LNCaP clone FGC (cell line): ENCODE results near the gene XRCC1.

ENCODE experiments used
- DNase-seq: peaks from one replicate; pipeline ENCODE4 v3.0.0-alpha.2; 2011; ENCODE audit warnings: low read depth
- H3K4me3 ChIP-seq: 2 replicates; pipeline ENCODE4 v1.5.1; 2011; ENCODE audit warnings: mild to moderate bottlenecking, low read depth, low read length, control low read depth
- CTCF ChIP-seq: IDR thresholded peaks from 2 replicates; pipeline ENCODE4 v1.5.1; 2012; ENCODE audit warnings: mild to moderate bottlenecking; ENCODE audit not compliant: control insufficient read depth, insufficient read depth; ENCODE audit errors: extremely low read depth

Gene XRCC1

DNA sequence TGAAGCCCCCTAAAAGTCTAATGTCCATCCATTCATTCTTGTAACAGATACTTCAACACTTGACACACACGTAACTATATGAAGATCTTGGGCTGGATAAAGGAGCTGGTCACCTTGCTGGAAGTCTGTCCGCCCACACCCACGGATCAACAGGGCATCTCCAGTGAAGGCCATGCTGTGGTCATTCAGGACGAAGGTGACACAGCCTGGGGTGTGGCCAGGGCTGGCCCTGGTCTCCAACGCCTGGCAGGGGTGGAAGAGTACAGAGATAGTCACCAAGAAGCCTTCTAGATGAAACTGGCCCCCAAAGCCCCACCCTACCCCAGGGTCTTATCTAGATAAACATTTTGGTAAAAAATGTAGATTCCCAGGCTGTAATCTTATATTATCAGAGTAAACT lies 64.0 kb downstream of the XRCC1 start:
- DNase-seq = no peak
- TF ChIP-seq CTCF = no peak
- no peak overlapping the region for H3K4me3 ChIP-seq

- DNase-seq = no peak
- no peak for TF ChIP-seq CTCF
- no peak overlapping the region for H3K4me3 ChIP-seq
Measured at GRCh38 chr19:43510713-43511112, 64.6 kb downstream of the XRCC1 start.

- no peak overlapping the region for H3K4me3 ChIP-seq
- TF ChIP-seq CTCF = no peak
- DNase-seq = no peak
Measured at GRCh38 chr19:43507880-43508279, 67.4 kb downstream of the XRCC1 start.

DNA sequence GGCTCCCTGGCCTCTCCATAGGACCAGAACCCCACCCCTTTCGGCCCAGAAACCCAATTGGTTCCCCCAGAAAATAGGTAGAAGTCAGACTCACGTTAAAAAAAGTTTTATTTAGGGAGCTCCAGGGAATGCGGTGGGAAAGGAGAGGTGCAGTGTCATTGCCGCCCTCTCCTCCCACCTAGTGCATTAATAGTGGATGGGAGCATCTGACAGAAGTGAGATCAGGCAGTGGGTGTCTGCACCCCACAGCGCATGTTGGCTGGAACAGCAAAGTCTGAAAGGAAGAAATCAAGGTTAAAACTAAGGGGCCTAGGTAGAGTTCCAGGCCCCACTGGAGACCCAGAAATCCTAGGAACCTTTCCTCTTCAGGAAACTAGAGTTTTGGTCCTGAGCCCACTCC lies 68.7 kb downstream of the XRCC1 start:
- no peak for TF ChIP-seq CTCF
- no peak overlapping the region for H3K4me3 ChIP-seq
- DNase-seq = no peak

DNA sequence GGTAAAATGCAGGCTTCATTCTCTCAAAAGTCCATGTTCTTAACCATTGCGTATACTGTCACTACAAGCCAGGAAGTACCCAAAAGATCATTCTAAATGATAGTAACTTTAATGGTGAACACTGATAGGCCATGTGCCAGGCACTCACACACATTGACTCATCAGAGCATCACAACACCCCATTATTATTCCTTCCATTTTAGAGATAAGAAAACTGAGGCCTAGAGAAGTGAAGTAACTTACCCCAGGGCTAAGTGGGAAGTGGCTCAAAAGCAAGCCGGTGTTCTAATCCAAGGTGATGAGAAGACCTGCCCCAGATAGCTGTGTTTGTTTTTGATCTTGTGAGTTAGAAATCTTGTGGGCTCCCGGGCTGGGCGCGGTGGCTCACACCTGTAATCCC lies 69.4 kb downstream of the XRCC1 start:
- no peak for TF ChIP-seq CTCF
- DNase-seq = no peak
- H3K4me3 ChIP-seq = no peak overlapping the region

DNA sequence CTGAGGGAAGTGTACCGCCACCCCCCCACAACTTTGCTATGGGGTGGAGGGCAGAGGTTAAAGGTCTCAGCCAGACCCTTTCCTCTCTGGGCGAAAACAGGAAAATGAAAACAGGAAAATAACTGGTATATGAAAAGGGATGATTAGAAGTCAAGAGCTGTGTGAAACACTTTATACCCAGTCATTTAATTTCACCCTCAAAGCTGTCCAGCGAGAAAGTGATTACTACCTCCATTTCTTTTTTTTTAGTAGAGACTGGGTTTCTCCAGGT lies 70.2 kb downstream of the XRCC1 start:
- DNase-seq = no peak
- no peak overlapping the region for H3K4me3 ChIP-seq
- no peak for TF ChIP-seq CTCF

DNA sequence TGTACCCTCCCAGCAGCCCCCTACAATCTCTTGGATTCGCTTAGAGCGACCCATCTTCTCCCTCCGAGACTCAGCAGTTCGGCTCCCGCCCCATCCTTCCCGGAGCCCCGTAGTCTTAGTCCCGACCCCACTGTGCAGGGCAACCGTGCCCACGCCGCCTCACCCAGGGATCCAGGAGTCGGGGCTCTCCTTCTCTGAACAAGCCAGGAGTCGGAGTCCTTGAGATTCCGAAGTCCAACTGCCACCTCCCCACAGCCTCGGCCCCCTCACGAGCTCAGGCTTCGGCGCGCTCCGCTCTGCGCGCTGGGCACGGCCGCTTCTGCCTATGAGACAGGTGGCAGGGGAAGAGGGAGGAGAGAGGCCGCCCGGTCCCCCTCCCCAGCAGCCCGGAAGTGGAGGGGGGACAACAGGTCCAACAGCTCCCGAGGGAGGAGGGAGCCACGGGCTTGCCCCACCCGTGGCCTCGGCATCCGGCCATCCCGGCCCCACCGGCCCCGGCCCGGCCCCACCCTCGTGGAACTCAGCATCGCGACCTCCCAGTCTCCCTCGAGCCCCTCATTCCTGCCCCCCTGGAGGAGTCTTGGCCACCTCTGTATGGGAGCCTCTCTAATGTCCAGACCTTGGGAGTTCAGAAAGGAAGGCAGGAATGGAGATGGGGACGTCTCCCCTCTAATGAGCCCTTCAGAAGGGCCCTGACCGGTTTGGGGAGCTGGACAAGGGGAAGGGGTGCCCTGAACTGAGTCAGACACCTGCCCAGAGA lies 70.7 kb downstream of the XRCC1 start, which contains the start of gene PHLDB3:
Gene PHLDB3, minus strand, starts transcription at position 321 of the 760 bp plus-strand sequence. CDS start 628 bp downstream, outside the sequence.
- H3K4me3 ChIP-seq = peak within 1 kb of the TSS; percentile 67
- no peak for TF ChIP-seq CTCF
- no peak for DNase-seq
